Measurements from ENCODE around the gene GALK1. TPM values are rescaled to one million over a fixed set of nuclear protein-coding genes. Genes with fewer than 3 reads are reported as not detected.
"Not testable (repeated sequence)": the region's sequence is repeated elsewhere in the genome, so short reads cannot be mapped to it uniquely, and the experiment has no call there.

Gene GALK1
- total RNA-seq, 1 donor from 2014 or later, result 13.5 TPM

DNA sequence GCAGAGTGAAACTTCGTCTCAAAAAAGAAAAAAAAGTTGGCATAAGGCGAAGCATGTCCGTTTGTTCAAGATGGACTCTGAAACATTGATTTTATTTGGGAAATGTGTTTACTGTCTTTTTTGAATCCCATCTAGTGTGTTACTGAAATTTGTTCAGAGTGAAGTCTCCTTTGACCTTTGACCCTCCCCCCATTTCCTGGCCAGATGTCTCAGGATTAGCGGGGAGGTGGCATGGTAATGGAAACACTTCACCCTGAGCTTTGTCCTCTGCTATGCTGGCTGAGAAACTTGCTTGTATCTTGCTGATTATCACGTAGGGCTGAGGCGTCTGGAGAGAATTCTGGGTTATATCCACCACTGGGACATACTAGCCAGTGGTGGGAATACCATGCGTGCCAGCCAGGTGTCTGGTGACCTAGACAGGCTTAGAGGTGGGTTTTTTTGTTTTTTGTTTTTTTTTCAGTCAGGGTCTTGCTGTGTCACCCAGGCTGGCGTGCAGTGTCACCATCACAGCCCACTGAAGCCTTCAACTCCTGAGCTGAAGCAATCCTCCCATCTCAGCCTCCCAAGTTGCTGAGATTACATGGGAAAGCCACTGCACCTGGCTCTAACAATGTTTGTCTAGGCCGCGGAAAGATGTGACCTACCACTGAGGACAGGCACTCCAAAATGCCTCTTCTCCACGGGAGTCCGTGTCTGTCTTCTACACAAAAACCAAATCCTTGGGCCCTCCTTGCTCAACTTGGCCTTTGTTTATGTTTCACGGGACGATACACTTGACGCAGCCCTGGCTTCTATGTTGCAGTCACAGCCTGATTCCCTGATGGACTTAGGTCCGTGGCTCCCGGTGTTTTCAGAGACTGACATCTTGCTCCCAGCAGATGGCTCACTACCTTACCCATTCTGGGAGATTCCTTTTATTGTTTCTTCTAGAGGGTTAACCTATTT is 6.6 kb upstream of the GALK1 start:
- FAIRE-seq (no peak), DNase-seq (ENCODE audit: low spot score in 2 of 2) (no peak)

GRCh38 chr17:75769536-75769935 is 4.5 kb upstream of the GALK1 start:
- FAIRE-seq (no peak), DNase-seq (ENCODE audit: low spot score in 2 of 2) (no peak)

- no peak for FAIRE-seq
- no peak for DNase-seq (ENCODE audit: low spot score in 2 of 2)
These were observed 2.9 kb upstream of the GALK1 start for GRCh38 chr17:75767881-75768280.

DNA sequence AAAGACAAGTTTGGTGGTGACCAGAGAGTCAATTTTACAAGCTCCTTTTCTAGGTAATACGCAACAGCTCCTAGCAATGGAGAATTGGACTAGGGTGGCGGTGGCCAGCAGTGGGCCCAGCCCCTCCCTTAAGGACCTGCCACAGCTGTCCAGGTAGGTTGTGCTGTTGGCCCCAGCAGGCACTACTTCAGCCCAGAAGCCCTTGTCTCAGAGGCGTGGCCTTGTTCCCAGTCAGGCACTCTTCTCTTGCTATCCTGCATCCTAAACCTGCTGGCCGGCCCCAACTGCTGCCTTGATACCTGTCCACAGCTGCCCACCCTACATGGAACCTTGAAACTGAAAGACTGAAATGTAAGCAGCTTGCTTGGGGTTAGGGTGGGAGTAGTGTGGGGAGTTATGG is 989 bp upstream of the GALK1 start:
- DNase-seq (ENCODE audit: low spot score in 2 of 2), result peak in 1 of 2 donors; percentile 24
- FAIRE-seq, result no peak

GRCh38 chr17:75764417-75764710 is 628 bp downstream of the GALK1 start:
- no peak for DNase-seq (ENCODE audit: low spot score in 2 of 2)
- FAIRE-seq, result no peak

DNA sequence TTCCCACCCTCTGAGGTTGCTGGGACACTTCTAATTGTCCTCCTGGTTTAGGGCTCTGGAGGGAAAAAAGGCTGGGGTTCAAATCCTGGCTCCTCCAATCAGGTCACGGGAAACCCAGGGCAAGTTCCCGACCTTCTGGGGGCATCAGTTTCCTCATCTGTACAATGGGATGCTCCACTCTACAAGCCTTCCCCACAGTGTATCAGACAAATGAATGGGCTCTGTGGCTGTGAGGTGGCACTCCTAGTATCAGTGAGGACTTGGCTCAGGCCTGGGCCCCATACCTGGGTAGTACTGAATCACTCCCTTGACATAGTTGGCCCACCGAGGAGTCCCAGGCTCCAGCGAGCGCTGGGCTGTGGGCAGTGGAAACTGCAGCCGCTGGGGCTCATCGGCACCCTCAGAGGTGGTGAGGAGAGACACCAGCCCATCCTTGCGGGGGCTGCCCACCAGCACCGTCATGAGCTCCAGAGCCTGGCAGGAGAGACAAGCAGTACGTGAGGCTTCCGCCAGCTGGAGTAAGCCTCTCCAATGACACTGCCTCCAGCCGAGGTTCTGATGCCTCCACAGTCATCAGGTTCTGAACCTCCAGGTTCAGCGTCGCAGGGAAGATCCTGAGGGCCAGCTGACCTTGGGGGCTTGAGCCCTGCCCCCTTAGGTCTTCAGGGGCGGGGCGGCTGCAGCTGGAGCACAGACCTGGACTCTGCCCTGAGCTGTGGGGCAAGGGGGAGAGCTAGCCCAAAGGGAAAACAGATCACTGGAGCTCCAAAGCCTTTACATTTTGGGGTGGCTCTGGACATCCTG is 1.2 kb downstream of the GALK1 start:
- FAIRE-seq, result no peak

DNA sequence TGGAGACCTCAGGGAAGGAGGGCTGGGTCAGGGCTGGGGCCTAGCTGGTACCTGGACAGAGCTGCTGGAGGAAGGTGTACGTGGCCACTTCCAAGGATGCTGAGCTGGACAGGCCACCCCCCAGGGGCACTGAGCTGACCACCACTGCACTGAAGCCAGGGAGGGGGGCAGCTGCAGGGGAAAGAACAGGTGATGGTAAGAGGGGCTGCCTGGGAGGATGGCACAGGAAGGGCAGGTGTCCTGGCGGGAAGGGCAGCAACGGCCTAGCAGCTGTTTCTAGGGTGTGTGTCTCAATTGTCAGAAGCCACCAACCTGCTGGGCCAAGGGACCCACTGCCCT is 1.8 kb downstream of the GALK1 start:
- no peak for FAIRE-seq
- DNase-seq (ENCODE audit: low spot score in 2 of 2), result no peak

More for the DNA sequence above, 1.2 kb downstream of the GALK1 start:
- no peak for DNase-seq (ENCODE audit: low spot score in 2 of 2)

- no peak for DNase-seq (ENCODE audit: low spot score in 2 of 2)
These were observed 2.3 kb downstream of the GALK1 start for GRCh38 chr17:75762513-75763268.

DNA sequence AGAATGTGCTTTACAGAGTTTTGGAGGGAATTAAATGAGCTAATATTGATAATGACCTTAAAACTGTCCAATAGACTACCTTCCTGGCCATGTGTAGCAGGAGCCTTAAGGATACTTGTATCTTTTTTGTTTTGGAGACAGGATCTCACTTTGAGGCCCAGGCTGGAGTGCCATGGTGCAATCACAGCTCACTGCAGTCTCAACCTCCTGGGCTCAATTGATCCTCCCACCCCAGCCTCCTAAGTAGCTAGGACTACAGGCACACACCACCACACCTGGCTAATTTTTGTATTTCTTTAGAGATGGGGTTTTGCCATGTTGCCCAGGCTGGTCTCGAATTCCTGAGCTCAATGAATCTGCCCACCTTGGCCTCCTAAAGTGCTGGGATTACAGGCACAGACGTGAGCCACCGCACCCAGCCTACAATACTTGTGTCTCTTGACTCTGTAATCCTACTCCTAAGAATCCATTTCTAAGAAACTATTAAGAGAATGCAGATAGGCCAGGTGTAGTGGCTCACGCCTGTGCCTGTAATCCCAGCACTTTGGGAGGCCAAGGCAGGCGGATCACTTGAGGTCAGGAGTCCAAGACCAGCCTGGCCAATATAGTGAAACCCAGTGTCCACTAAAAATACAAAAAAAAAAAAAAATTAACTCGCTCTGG is 4.9 kb downstream of the GALK1 start:
- not testable (repeated sequence) for DNase-seq (ENCODE audit: low spot score in 2 of 2); FAIRE-seq

More at GRCh38 chr17:75762513-75763268, 2.3 kb downstream of the GALK1 start:
- FAIRE-seq, result no peak

- DNase-seq (ENCODE audit: low spot score in 2 of 2), result no peak
- no peak for FAIRE-seq
These were observed 5.5 kb downstream of the GALK1 start for GRCh38 chr17:75759457-75759856.

- no peak for FAIRE-seq
- no peak for DNase-seq (ENCODE audit: low spot score in 2 of 2)
These were observed 6.7 kb downstream of the GALK1 start for GRCh38 chr17:75758131-75758905.

GRCh38 chr17:75757086-75757681 is 7.8 kb downstream of the GALK1 start:
- DNase-seq (ENCODE audit: low spot score in 2 of 2) (no peak), FAIRE-seq (no peak)

DNA sequence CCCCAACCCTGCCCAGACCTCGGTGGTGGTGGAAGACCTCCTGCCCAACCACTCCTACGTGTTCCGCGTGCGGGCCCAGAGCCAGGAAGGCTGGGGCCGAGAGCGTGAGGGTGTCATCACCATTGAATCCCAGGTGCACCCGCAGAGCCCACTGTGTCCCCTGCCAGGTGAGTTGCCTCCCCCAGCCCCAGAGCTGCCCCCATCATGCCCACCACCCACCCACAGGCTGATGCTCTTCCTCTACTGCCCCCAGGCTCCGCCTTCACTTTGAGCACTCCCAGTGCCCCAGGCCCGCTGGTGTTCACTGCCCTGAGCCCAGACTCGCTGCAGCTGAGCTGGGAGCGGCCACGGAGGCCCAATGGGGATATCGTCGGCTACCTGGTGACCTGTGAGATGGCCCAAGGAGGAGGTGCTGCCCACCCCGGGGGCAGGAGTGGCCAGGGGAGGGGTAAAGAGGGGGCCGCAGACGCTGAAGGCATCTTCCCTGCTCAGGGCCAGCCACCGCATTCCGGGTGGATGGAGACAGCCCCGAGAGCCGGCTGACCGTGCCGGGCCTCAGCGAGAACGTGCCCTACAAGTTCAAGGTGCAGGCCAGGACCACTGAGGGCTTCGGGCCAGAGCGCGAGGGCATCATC is 8.4 kb downstream of the GALK1 start:
- DNase-seq (ENCODE audit: low spot score in 2 of 2), result no peak
- no peak for FAIRE-seq

- DNase-seq (ENCODE audit: low spot score in 2 of 2) (no peak), FAIRE-seq (no peak)
These were observed 9.0 kb downstream of the GALK1 start for GRCh38 chr17:75755990-75756389.

- FAIRE-seq, result no peak
- DNase-seq (ENCODE audit: low spot score in 2 of 2), result no peak
These were observed 9.6 kb downstream of the GALK1 start for GRCh38 chr17:75755205-75755901.

- FAIRE-seq (no peak), DNase-seq (ENCODE audit: low spot score in 2 of 2) (no peak)
These were observed 10.4 kb downstream of the GALK1 start for GRCh38 chr17:75754378-75755204.
